ENCODE data around the gene SLCO3A1.

SLCO3A1 gene

DNA sequence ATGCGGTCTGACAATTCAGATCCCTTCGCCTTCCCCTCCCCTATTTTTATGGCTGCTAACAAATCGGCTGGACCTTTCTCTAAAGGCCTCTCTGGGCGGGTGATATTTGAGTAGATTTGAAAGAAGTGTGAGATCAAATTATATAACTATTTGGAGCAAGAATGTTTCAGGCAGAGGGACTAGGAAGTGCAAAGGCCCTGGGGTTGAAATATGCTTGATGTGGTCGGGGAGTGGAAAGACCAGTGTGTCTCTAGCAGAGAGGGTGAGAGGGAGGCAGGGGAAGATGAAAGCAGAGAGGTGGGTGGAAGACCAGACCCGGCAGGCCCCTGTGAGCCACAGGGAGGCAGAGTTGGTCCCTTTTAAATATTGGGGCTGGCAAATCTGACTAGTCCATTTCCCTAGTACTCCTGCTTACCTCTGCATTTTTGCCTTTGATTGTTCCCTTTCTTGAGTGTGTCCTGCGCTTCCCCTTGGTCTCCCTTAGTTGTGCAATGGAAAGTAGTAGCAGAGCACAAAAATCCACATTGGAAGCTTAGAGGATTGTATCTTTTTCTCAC, 32.3 kb downstream of the SLCO3A1 start:
- no peak for DNase-seq (ENCODE audit: low read depth)
- H3K4me3 ChIP-seq (ENCODE audit: low read depth, low read length): no peak overlapping the region
- TF ChIP-seq, protein P1, sequence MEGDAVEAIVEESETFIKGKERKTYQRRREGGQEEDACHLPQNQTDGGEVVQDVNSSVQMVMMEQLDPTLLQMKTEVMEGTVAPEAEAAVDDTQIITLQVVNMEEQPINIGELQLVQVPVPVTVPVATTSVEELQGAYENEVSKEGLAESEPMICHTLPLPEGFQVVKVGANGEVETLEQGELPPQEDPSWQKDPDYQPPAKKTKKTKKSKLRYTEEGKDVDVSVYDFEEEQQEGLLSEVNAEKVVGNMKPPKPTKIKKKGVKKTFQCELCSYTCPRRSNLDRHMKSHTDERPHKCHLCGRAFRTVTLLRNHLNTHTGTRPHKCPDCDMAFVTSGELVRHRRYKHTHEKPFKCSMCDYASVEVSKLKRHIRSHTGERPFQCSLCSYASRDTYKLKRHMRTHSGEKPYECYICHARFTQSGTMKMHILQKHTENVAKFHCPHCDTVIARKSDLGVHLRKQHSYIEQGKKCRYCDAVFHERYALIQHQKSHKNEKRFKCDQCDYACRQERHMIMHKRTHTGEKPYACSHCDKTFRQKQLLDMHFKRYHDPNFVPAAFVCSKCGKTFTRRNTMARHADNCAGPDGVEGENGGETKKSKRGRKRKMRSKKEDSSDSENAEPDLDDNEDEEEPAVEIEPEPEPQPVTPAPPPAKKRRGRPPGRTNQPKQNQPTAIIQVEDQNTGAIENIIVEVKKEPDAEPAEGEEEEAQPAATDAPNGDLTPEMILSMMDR (IDR thresholded peaks at IDR 0.05; ENCODE audit: low read depth, low read length, missing control alignments): no peak

- TF ChIP-seq, protein P1 (IDR thresholded peaks at IDR 0.05; ENCODE audit: low read depth, low read length, missing control alignments): no peak
- no peak for DNase-seq (ENCODE audit: low read depth)
- H3K4me3 ChIP-seq (ENCODE audit: low read depth, low read length): no peak overlapping the region
These were observed 33.4 kb downstream of the SLCO3A1 start for GRCh38 chr15:91886878-91887277.

DNA sequence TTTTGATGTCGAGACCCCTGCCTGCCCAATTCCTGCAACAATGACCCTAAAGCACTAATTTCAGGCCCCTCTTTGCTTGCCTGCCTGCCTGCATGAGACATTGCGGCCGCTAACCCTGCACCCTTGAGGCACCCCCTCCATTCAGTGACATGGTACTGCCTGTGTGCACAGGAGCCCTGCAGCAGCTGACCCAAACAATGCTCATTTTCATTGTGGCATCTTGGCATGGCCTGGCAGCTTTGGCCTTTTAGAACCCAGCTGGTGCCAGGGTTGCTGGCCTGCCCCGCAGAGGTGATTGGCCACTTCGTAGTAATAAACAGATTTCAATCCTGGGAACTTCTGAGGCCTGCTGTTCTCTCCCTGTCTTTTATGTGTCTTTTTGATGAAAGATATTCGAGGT, 33.8 kb downstream of the SLCO3A1 start:
- no peak for DNase-seq (ENCODE audit: low read depth)

GRCh38 chr15:91887921-91888373, 34.4 kb downstream of the SLCO3A1 start:
- no peak for DNase-seq (ENCODE audit: low read depth)
- TF ChIP-seq, protein P1 (IDR thresholded peaks at IDR 0.05; ENCODE audit: low read depth, low read length, missing control alignments): no peak
- no peak overlapping the region for H3K4me3 ChIP-seq (ENCODE audit: low read depth, low read length)

More for the DNA sequence above, 33.8 kb downstream of the SLCO3A1 start:
- TF ChIP-seq, protein P1 (IDR thresholded peaks at IDR 0.05; ENCODE audit: low read depth, low read length, missing control alignments): no peak
- no peak overlapping the region for H3K4me3 ChIP-seq (ENCODE audit: low read depth, low read length)

- H3K4me3 ChIP-seq (ENCODE audit: low read depth, low read length): no peak overlapping the region
- DNase-seq (ENCODE audit: low read depth): no peak
- TF ChIP-seq, protein P1 (IDR thresholded peaks at IDR 0.05; ENCODE audit: low read depth, low read length, missing control alignments): no peak
These were observed 35.8 kb downstream of the SLCO3A1 start for GRCh38 chr15:91889111-91889815.

DNA sequence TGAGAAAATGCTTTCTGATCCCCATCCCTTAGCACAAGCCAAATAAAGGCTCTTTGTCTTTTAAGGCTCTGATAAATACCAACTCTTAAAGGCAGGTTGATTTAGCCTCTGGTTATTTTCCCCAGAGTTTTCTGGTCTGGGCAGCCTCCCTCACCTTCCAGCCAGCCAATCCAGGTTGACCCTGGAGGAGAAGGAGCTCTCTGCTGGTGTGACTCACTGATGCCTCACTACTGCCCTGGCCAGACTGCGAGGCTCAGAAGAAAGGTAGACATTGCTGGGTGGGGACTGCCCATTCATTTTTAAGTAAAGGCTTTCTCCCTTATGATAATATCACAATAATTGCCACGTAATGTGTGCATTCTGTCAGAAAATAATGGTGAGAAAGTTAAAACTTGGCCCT, 37.1 kb downstream of the SLCO3A1 start:
- TF ChIP-seq, protein P1 (IDR thresholded peaks at IDR 0.05; ENCODE audit: low read depth, low read length, missing control alignments): no peak
- H3K4me3 ChIP-seq (ENCODE audit: low read depth, low read length): no peak overlapping the region
- no peak for DNase-seq (ENCODE audit: low read depth)

DNA sequence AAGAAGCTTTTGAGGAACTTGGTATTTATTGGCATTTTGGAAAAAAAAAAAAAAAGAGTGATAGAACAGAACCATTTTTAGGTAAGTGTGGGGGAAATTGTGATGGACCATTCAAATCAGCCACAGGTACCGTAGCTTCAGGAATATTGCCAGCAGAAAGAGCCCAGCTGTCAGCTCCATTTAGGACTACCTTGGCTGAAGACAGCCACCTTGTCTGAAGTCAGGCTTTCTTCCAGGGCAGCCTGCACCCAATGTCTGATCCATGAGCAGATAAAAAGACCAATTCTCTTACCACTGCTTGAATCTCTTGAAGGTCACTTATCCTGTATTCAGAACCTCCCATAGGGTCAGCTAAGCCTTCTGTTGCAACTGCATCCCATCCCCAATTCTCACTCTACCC, 37.6 kb downstream of the SLCO3A1 start:
- no peak overlapping the region for H3K4me3 ChIP-seq (ENCODE audit: low read depth, low read length)
- TF ChIP-seq, protein P1 (IDR thresholded peaks at IDR 0.05; ENCODE audit: low read depth, low read length, missing control alignments): no peak
- no peak for DNase-seq (ENCODE audit: low read depth)
